Endothelial cell of umbilical vein (primary cell): ENCODE measurements around the gene TMEM89.

Experiments used
- CTCF ChIP-seq, 2 donors: IDR thresholded peaks; 1 replicate in 1 of 2; 2 replicates in 1 of 2; pipeline ENCODE4 v1.5.1; 2011; ENCODE audit warnings: low read length in 2 of 2, mild to moderate bottlenecking in 2 of 2, moderate library complexity in 2 of 2, control low read depth in 1 of 2, inconsistent platforms in 1 of 2, low read depth in 1 of 2; ENCODE audit not compliant: insufficient read depth in 1 of 2; ENCODE audit errors: extremely low read depth in 1 of 2
- JUN ChIP-seq: IDR thresholded peaks from 2 replicates; pipeline ENCODE4 v1.6.1; 2011; ENCODE audit warnings: borderline replicate concordance, low read depth; ENCODE audit not compliant: insufficient read length, insufficient read depth
- MAX ChIP-seq: IDR thresholded peaks from 2 replicates; pipeline ENCODE4 v1.6.1; 2011; ENCODE audit not compliant: insufficient read depth, insufficient read length
- POLR2A ChIP-seq: IDR thresholded peaks from 2 replicates; pipeline ENCODE4 v1.6.1; 2012; ENCODE audit warnings: low read depth, mild to moderate bottlenecking, control low read depth, low read length
- POLR2AphosphoS5 ChIP-seq: IDR thresholded peaks from 2 replicates; pipeline ENCODE4 v1.6.1; 2012; ENCODE audit warnings: low read depth, mild to moderate bottlenecking, control low read depth, low read length, moderate library complexity; ENCODE audit not compliant: insufficient read depth

GRCh38 chr3:48598323-48599076 lies 23.1 kb downstream of the TMEM89 start:
- no peak for TF ChIP-seq POLR2AphosphoS5
- no peak for TF ChIP-seq CTCF (IDR thresholded peaks at IDR 0.05; ENCODE audit: extremely low read depth in 1 of 2, insufficient read depth in 1 of 2, low read depth in 1 of 2, low read length in 2 of 2)
- TF ChIP-seq POLR2A = no peak
- no peak for TF ChIP-seq JUN
- TF ChIP-seq MAX = no peak
